Mesenchymal stem cell (in vitro differentiated cells and primary cell): ENCODE measurements around the gene SYNE3.
A peak's percentile ranks its signal among the peaks of the same experiment; 100 is the strongest.

ENCODE experiments used
- DNase-seq: peaks from one replicate; pipeline ENCODE4 v3.0.0-alpha.2; 2013
- H2AFZ ChIP-seq: one replicate; pipeline ENCODE4 v1.6.1; 2013; ENCODE audit warnings: low read depth, mild to moderate bottlenecking, control low read depth, inconsistent platforms, low read length, moderate library complexity
- H2AK5ac ChIP-seq: 2 replicates; pipeline ENCODE4 v1.6.1; 2013; ENCODE audit warnings: low read length, moderate library complexity, mild to moderate bottlenecking, inconsistent platforms; ENCODE audit not compliant: severe bottlenecking
- H2BK120ac ChIP-seq: one replicate; pipeline ENCODE4 v1.6.1; 2013; ENCODE audit warnings: low read depth, mild to moderate bottlenecking, inconsistent platforms, low read length, moderate library complexity
- H2BK12ac ChIP-seq, 2 experiments: one replicate each; pipeline ENCODE4 v1.6.1; 2013; ENCODE audit warnings: inconsistent platforms in 2 of 2, low read length in 2 of 2, mild to moderate bottlenecking in 2 of 2, moderate library complexity in 2 of 2, control low read depth in 1 of 2
- H2BK15ac ChIP-seq: one replicate; pipeline ENCODE4 v1.6.1; 2013; ENCODE audit warnings: mild to moderate bottlenecking, low read depth, inconsistent platforms; ENCODE audit not compliant: poor library complexity, severe bottlenecking
- H2BK5ac ChIP-seq: 2 replicates; pipeline ENCODE4 v1.6.1; 2013; ENCODE audit warnings: low read depth, mild to moderate bottlenecking, low read length, control low read depth, inconsistent platforms; ENCODE audit not compliant: poor library complexity, severe bottlenecking
- H3K14ac ChIP-seq, 2 experiments: one replicate each; pipeline ENCODE4 v1.6.1; 2013; ENCODE audit warnings: inconsistent platforms in 2 of 2, low read length in 2 of 2, control low read depth in 1 of 2, mild to moderate bottlenecking in 1 of 2, moderate library complexity in 1 of 2
- H3K18ac ChIP-seq, 2 experiments: one replicate each; pipeline ENCODE4 v1.6.1; 2013; ENCODE audit warnings: inconsistent platforms in 2 of 2, low read length in 2 of 2, control low read depth in 1 of 2, low read depth in 1 of 2, mild to moderate bottlenecking in 1 of 2
- H3K23ac ChIP-seq, 2 experiments: one replicate each; pipeline ENCODE4 v1.6.1; 2013; ENCODE audit warnings: inconsistent platforms in 2 of 2, low read length in 2 of 2, mild to moderate bottlenecking in 2 of 2, moderate library complexity in 2 of 2, control low read depth in 1 of 2
- H3K27ac ChIP-seq: 2 replicates; pipeline ENCODE4 v1.5.1; 2013; ENCODE audit warnings: mild to moderate bottlenecking, moderate library complexity, low read length, control low read depth, inconsistent platforms; ENCODE audit not compliant: poor library complexity, severe bottlenecking
- H3K27me3 ChIP-seq, 2 experiments: 2 replicates each; pipeline versions ENCODE4 v1.6.1 to v1.7.0; 2013; ENCODE audit warnings: low read length in 2 of 2, mild to moderate bottlenecking in 2 of 2, moderate library complexity in 2 of 2, control low read depth in 1 of 2, inconsistent platforms in 1 of 2; ENCODE audit not compliant: control insufficient read depth in 1 of 2, insufficient read depth in 1 of 2
- H3K36me3 ChIP-seq, 2 experiments: 2 replicates each; pipeline versions ENCODE4 v1.6.1 to v1.7.0; 2013; ENCODE audit warnings: low read length in 2 of 2, control low read depth in 1 of 2, inconsistent platforms in 1 of 2, low read depth in 1 of 2, mild to moderate bottlenecking in 1 of 2; ENCODE audit not compliant: insufficient read depth in 2 of 2, control insufficient read depth in 1 of 2
- H3K4ac ChIP-seq, 2 experiments: one replicate each; pipeline ENCODE4 v1.6.1; 2013; ENCODE audit warnings: inconsistent platforms in 2 of 2, low read length in 2 of 2, mild to moderate bottlenecking in 2 of 2, moderate library complexity in 2 of 2, control low read depth in 1 of 2, low read depth in 1 of 2
- H3K4me1 ChIP-seq: 2 replicates; pipeline ENCODE4 v1.6.1; 2013; ENCODE audit warnings: low read depth, low read length, control low read depth; ENCODE audit not compliant: control insufficient read depth, insufficient read depth
- H3K4me2 ChIP-seq: 2 replicates; pipeline ENCODE4 v1.6.1; 2013; ENCODE audit warnings: low read length, mild to moderate bottlenecking, inconsistent platforms; ENCODE audit not compliant: poor library complexity, severe bottlenecking
- H3K4me3 ChIP-seq, 2 experiments: 2 replicates each; pipeline versions ENCODE4 v1.5.1 to v1.7.0; 2013; ENCODE audit warnings: low read length in 2 of 2, mild to moderate bottlenecking in 2 of 2, control low read depth in 1 of 2, low read depth in 1 of 2; ENCODE audit not compliant: insufficient read depth in 1 of 2
- H3K79me1 ChIP-seq: replicated peaks from 2 replicates; pipeline ENCODE4 v1.6.1; 2013; ENCODE audit warnings: mild to moderate bottlenecking, control low read depth, low read length, inconsistent platforms; ENCODE audit not compliant: poor library complexity, severe bottlenecking
- H3K9ac ChIP-seq: 2 replicates; pipeline ENCODE4 v1.7.0; 2013; ENCODE audit warnings: mild to moderate bottlenecking, low read length, moderate library complexity
- H3K9me3 ChIP-seq: 2 replicates; pipeline ENCODE4 v1.7.0; 2013; ENCODE audit warnings: mild to moderate bottlenecking, low read length; ENCODE audit not compliant: control insufficient read depth
- H4K8ac ChIP-seq: one replicate; pipeline ENCODE4 v1.6.1; 2013; ENCODE audit warnings: inconsistent platforms, mild to moderate bottlenecking, low read length, moderate library complexity
- H4K91ac ChIP-seq: one replicate; pipeline ENCODE4 v1.6.1; 2013; ENCODE audit warnings: mild to moderate bottlenecking, low read length, inconsistent platforms
- WGBS: methylation state at CpG from one replicate; pipeline ENCODE4 v1.1.7; 2013; ENCODE audit warnings: mixed read lengths; 5-methylcytosine and 5-hydroxymethylcytosine counted together

SYNE3 gene

GRCh38 chr14:95493976-95494375 lies 22.5 kb downstream of the SYNE3 start:
- H4K8ac ChIP-seq = no peak overlapping the region
- no peak overlapping the region for H3K14ac ChIP-seq
- no peak overlapping the region for H3K4ac ChIP-seq
- H2BK12ac ChIP-seq = peak overlapping the region in 1 of 2 experiments; percentile 9
- H3K4me1 ChIP-seq = peaks cover 4% of the 10 kb centered on the region
- H2BK5ac ChIP-seq = no peak overlapping the region
- H3K18ac ChIP-seq = no peak overlapping the region
- H2BK120ac ChIP-seq = no peak overlapping the region
- H2AK5ac ChIP-seq = no peak overlapping the region
- H3K9me3 ChIP-seq = no peaks in the 10 kb centered on the region
- H3K79me1 ChIP-seq = no peaks in the 10 kb centered on the region
- no peak overlapping the region for H2AFZ ChIP-seq
- no peak overlapping the region for H3K27ac ChIP-seq
- 94% methylated on average over 4 of the region's 4 CpGs for WGBS
- no peak overlapping the region for H3K4me3 ChIP-seq
- H3K9ac ChIP-seq = no peak overlapping the region
- H3K27me3 ChIP-seq = no peaks in the 10 kb centered on the region
- no peak overlapping the region for H3K23ac ChIP-seq
- H3K36me3 ChIP-seq = peaks cover 0 to 9% of the 10 kb centered on the region in 2 experiments
- H2BK15ac ChIP-seq = no peak overlapping the region
- no peak for DNase-seq
- no peak overlapping the region for H4K91ac ChIP-seq
- no peak overlapping the region for H3K4me2 ChIP-seq

GRCh38 chr14:95493503-95493902 lies 22.9 kb downstream of the SYNE3 start:
- no peaks in the 10 kb centered on the region for H3K9me3 ChIP-seq
- no peak overlapping the region for H2BK5ac ChIP-seq
- no peak overlapping the region for H3K27ac ChIP-seq
- H3K4me2 ChIP-seq = no peak overlapping the region
- peak overlapping the region; percentile 12 for H4K8ac ChIP-seq
- no peak overlapping the region for H3K9ac ChIP-seq
- H3K27me3 ChIP-seq = no peaks in the 10 kb centered on the region
- no peak overlapping the region for H2BK15ac ChIP-seq
- H3K14ac ChIP-seq = no peak overlapping the region
- peaks cover 0 to 9% of the 10 kb centered on the region in 2 experiments for H3K36me3 ChIP-seq
- H3K23ac ChIP-seq = no peak overlapping the region
- DNase-seq = no peak
- H3K79me1 ChIP-seq = no peaks in the 10 kb centered on the region
- WGBS = 91% methylated on average over 4 of the region's 5 CpGs
- H3K4me3 ChIP-seq = no peak overlapping the region
- no peak overlapping the region for H3K4ac ChIP-seq
- no peak overlapping the region for H2AFZ ChIP-seq
- peak overlapping the region in 1 of 2 experiments; percentile 50 for H2BK12ac ChIP-seq
- H3K4me1 ChIP-seq = peaks cover 4% of the 10 kb centered on the region
- H3K18ac ChIP-seq = no peak overlapping the region
- no peak overlapping the region for H2AK5ac ChIP-seq
- no peak overlapping the region for H2BK120ac ChIP-seq
- no peak overlapping the region for H4K91ac ChIP-seq

DNA sequence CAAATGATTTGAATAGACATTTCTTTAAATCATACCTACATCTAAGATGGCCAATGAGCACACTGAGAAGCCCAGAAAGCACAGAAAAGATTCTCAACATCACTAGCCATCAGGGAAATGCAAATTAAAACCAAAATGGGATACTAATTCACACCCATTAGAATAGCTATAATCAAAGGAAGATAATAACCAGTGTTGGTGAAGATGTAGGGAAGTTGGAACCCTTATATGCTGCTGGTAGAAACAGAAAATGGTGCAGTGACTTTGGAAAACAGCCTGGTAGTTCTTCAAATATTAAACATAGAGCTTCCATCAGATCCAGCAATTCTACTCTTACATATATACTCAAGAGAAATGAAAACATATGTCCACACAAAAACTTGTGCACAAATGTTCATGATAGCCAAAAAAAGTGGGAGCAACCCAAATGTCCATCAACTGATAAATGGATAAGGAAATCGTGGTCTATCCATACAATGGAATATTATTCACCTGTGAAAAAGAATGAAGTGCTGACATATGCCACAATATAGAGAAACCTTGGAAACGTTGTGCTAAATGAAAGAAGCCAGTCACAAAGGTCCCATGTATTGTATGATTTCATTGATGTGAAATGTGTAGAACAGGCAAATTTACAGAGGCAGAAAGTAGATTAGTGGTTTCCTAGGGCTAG lies 24.4 kb downstream of the SYNE3 start:
- 79% methylated on average over 1 of the region's 2 CpGs for WGBS

GRCh38 chr14:95490727-95491451 lies 25.6 kb downstream of the SYNE3 start:
- H2AFZ ChIP-seq = peak overlapping the region; percentile 18
- no peak overlapping the region for H2AK5ac ChIP-seq
- no peak for DNase-seq
- H2BK120ac ChIP-seq = no peak overlapping the region
- no peak overlapping the region for H2BK5ac ChIP-seq
- no peaks in the 10 kb centered on the region for H3K9me3 ChIP-seq
- H2BK12ac ChIP-seq = peak overlapping the region; percentile 8 to 28
- peak overlapping the region; percentile 5 for H3K9ac ChIP-seq
- H3K4ac ChIP-seq = peak overlapping the region in 1 of 2 experiments; percentile 5
- WGBS = 97% methylated on average over 10 of the region's 10 CpGs
- peak overlapping the region in 1 of 2 experiments; percentile 6 for H3K23ac ChIP-seq
- peak overlapping the region in 1 of 2 experiments; percentile 23 for H3K4me3 ChIP-seq
- peak overlapping the region in 1 of 2 experiments; percentile 45 for H3K14ac ChIP-seq
- H3K18ac ChIP-seq = peak overlapping the region in 1 of 2 experiments; percentile 35
- peaks cover 2% of the 10 kb centered on the region for H3K4me1 ChIP-seq
- H3K4me2 ChIP-seq = no peak overlapping the region
- H3K27ac ChIP-seq = no peak overlapping the region
- no peak overlapping the region for H4K8ac ChIP-seq
- no peak overlapping the region for H2BK15ac ChIP-seq
- H3K36me3 ChIP-seq = peaks cover 0 to 13% of the 10 kb centered on the region in 2 experiments
- peak overlapping the region; percentile 64 for H4K91ac ChIP-seq
- no peaks in the 10 kb centered on the region for H3K27me3 ChIP-seq
- no peaks in the 10 kb centered on the region for H3K79me1 ChIP-seq

More for the DNA sequence above, 24.4 kb downstream of the SYNE3 start:
- H3K4me2 ChIP-seq = no peak overlapping the region
- no peak overlapping the region for H2AFZ ChIP-seq
- H3K18ac ChIP-seq = no peak overlapping the region
- no peaks in the 10 kb centered on the region for H3K27me3 ChIP-seq
- no peak overlapping the region for H3K4ac ChIP-seq
- DNase-seq = no peak
- no peak overlapping the region for H3K9ac ChIP-seq
- H2AK5ac ChIP-seq = no peak overlapping the region
- H3K4me3 ChIP-seq = no peak overlapping the region
- no peak overlapping the region for H2BK15ac ChIP-seq
- no peak overlapping the region for H2BK120ac ChIP-seq
- H4K91ac ChIP-seq = no peak overlapping the region
- H3K9me3 ChIP-seq = no peaks in the 10 kb centered on the region
- no peak overlapping the region for H3K14ac ChIP-seq
- H3K4me1 ChIP-seq = peaks cover 4% of the 10 kb centered on the region
- no peak overlapping the region for H2BK5ac ChIP-seq
- H3K79me1 ChIP-seq = no peaks in the 10 kb centered on the region
- H3K36me3 ChIP-seq = peaks cover 0 to 13% of the 10 kb centered on the region in 2 experiments
- H3K23ac ChIP-seq = no peak overlapping the region
- no peak overlapping the region for H3K27ac ChIP-seq
- no peak overlapping the region for H2BK12ac ChIP-seq
- no peak overlapping the region for H4K8ac ChIP-seq
